HG03139 (cell line): Measurements from ENCODE around the gene DHTKD1.
"Not testable (repeated sequence)": the region's sequence is repeated elsewhere in the genome, so short reads cannot be mapped to it uniquely, and the experiment has no call there.

Experiments used
- ATAC-seq: cut with Tn5 transposase; IDR thresholded peaks from one replicate; pipeline ENCODE4 v1.9.1; 2021; ENCODE audit not compliant: unreplicated experiment

Gene DHTKD1

GRCh38 chr10:12063483-12063818 is 5.3 kb upstream of the DHTKD1 start:
- no peak for ATAC-seq

- ATAC-seq: no peak
Measured at GRCh38 chr10:12067336-12067735, 1.4 kb upstream of the DHTKD1 start.

GRCh38 chr10:12071441-12071840 is 2.7 kb downstream of the DHTKD1 start:
- ATAC-seq: not testable (repeated sequence)

- no peak for ATAC-seq
Measured at GRCh38 chr10:12073526-12073925, 4.8 kb downstream of the DHTKD1 start.

- ATAC-seq: no peak
Measured at GRCh38 chr10:12077580-12078180, 8.9 kb downstream of the DHTKD1 start.

GRCh38 chr10:12081470-12081869 is 12.7 kb downstream of the DHTKD1 start:
- no peak for ATAC-seq

GRCh38 chr10:12081879-12082557 is 13.3 kb downstream of the DHTKD1 start:
- ATAC-seq: no peak

- ATAC-seq: no peak
Measured at GRCh38 chr10:12088919-12089318, 20.2 kb downstream of the DHTKD1 start.

- no peak for ATAC-seq
Measured at GRCh38 chr10:12091421-12091820, 22.7 kb downstream of the DHTKD1 start.

GRCh38 chr10:12097361-12097760 is 28.6 kb downstream of the DHTKD1 start:
- not testable (repeated sequence) for ATAC-seq

- no peak for ATAC-seq
Measured at GRCh38 chr10:12097791-12098190, 29.0 kb downstream of the DHTKD1 start.

GRCh38 chr10:12098966-12099365 is 30.2 kb downstream of the DHTKD1 start:
- ATAC-seq: no peak

GRCh38 chr10:12103802-12104201 is 35.0 kb downstream of the DHTKD1 start:
- no peak for ATAC-seq

- no peak for ATAC-seq
Measured at GRCh38 chr10:12107781-12108180, 39.0 kb downstream of the DHTKD1 start.

- ATAC-seq: no peak
Measured at GRCh38 chr10:12109286-12109685, 40.5 kb downstream of the DHTKD1 start.

- ATAC-seq: no peak
Measured at GRCh38 chr10:12111528-12111927, 42.8 kb downstream of the DHTKD1 start.

- ATAC-seq: no peak
Measured at GRCh38 chr10:12113627-12114026, 44.9 kb downstream of the DHTKD1 start.

GRCh38 chr10:12121673-12122072 is 52.9 kb downstream of the DHTKD1 start:
- ATAC-seq: no peak

- ATAC-seq: peak; percentile 91
Measured at GRCh38 chr10:12129222-12130111, 60.7 kb downstream of the DHTKD1 start, which contains the start of gene SEC61A2. Gene SEC61A2 (plus strand): TSS chr10:12129677. CDS start chr10:12129788, 111 bp downstream.

GRCh38 chr10:12130237-12130872 is 61.6 kb downstream of the DHTKD1 start:
- ATAC-seq: no peak

- ATAC-seq: no peak
Measured at GRCh38 chr10:12135631-12136030, 66.9 kb downstream of the DHTKD1 start.
